ENCODE data around the gene LRRC8B. TPM values are rescaled to one million over a fixed set of nuclear protein-coding genes. Genes with fewer than 3 reads are reported as not detected.
"Not testable (repeated sequence)": the region's sequence is repeated elsewhere in the genome, so short reads cannot be mapped to it uniquely, and the experiment has no call there.

LRRC8B gene
- total RNA-seq, 1 experiment from 2014 or later = 9.7 TPM

DNA sequence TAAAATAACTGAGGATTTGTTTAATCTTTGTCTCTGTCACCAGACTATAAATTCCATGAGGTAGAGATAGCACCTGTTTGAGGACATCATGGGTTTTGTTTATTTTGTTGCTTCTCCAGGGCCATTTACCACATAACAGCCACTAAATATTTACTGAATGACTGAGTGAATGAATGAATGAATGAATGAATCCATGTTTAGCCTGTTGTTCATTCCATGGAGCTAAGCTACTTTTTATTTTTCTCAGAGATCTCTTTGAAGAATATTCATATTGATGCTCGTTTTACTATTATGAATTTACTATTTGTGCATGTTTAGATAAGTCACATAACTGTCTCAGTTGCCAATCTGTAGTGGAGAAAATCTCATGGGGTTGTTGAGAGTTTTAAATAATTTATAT is 17.7 kb downstream of the LRRC8B start:
- ChIA-PET CTCF (interaction anchor here (0.7 to 1.6 kb wide), 2 partner anchors 56 to 220 kb away, joined by 3 to 4 read pairs; no protein-coding TSS in a partner anchor), POLR2A (interaction anchor here (0.6 kb wide), 1 partner anchor 316 kb away, joined by 3 read pairs; no protein-coding TSS in a partner anchor)
- Mint-ChIP-seq H3K27me3 (ENCODE audit: insufficient read depth, unreplicated experiment) (no peaks in the 10 kb centered on the region), H3K9me3 (ENCODE audit: unreplicated experiment) (no peaks in the 10 kb centered on the region), H3K4me1 (ENCODE audit: insufficient read depth, unreplicated experiment) (peaks cover 23% of the 10 kb centered on the region), H3K4me3 (ENCODE audit: unreplicated experiment) (no peak overlapping the region), H3K36me3 (ENCODE audit: insufficient read depth, unreplicated experiment) (peaks cover 5% of the 10 kb centered on the region), H3K27ac (ENCODE audit: low read depth, unreplicated experiment) (no peak overlapping the region)
- intact Hi-C loops (cut with micrococcal nuclease) = no loop called here
- no peak for DNase-seq (ENCODE audit: unreplicated experiment)
- no TSS peak for BruUV-seq (replicated peaks)
- TF ChIP-seq, protein P1, sequence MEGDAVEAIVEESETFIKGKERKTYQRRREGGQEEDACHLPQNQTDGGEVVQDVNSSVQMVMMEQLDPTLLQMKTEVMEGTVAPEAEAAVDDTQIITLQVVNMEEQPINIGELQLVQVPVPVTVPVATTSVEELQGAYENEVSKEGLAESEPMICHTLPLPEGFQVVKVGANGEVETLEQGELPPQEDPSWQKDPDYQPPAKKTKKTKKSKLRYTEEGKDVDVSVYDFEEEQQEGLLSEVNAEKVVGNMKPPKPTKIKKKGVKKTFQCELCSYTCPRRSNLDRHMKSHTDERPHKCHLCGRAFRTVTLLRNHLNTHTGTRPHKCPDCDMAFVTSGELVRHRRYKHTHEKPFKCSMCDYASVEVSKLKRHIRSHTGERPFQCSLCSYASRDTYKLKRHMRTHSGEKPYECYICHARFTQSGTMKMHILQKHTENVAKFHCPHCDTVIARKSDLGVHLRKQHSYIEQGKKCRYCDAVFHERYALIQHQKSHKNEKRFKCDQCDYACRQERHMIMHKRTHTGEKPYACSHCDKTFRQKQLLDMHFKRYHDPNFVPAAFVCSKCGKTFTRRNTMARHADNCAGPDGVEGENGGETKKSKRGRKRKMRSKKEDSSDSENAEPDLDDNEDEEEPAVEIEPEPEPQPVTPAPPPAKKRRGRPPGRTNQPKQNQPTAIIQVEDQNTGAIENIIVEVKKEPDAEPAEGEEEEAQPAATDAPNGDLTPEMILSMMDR (IDR thresholded peaks at IDR 0.05; ENCODE audit: unreplicated experiment) = no peak

DNA sequence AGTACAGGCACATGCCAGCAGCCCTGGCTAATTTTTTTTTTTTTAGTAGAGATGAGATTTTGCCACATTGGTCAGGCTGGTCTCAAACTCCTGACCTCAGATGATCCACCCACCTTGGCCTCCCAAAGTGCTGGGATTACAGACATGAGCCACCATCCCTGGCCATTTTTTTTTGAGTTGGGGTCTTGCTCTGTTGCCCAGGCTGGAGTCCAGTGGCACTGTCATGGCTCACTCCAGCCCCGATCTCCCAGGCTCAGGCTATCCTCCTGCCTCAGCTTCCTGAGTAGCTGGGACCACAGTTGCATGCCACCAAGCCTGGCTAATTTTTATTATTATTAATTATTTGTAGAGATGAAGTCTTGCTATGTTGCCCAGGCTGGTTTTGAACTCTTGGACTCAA is 19.0 kb downstream of the LRRC8B start:
- H3K27ac Mint-ChIP-seq (ENCODE audit: low read depth, unreplicated experiment); H3K27me3 Mint-ChIP-seq (ENCODE audit: insufficient read depth, unreplicated experiment); H3K9me3 Mint-ChIP-seq (ENCODE audit: unreplicated experiment); H3K4me3 Mint-ChIP-seq (ENCODE audit: unreplicated experiment); H3K36me3 Mint-ChIP-seq (ENCODE audit: insufficient read depth, unreplicated experiment); DNase-seq (ENCODE audit: unreplicated experiment); POLR2A ChIA-PET; intact Hi-C loops (cut with micrococcal nuclease); BruUV-seq (replicated peaks): not testable (repeated sequence)
- CTCF ChIA-PET = interaction anchor here (0.7 to 1.6 kb wide), 2 partner anchors 55 to 352 kb away, joined by 4 to 5 read pairs; no protein-coding TSS in a partner anchor
- H3K4me1 Mint-ChIP-seq (ENCODE audit: insufficient read depth, unreplicated experiment) = peaks cover 28% of the 10 kb centered on the region

DNA sequence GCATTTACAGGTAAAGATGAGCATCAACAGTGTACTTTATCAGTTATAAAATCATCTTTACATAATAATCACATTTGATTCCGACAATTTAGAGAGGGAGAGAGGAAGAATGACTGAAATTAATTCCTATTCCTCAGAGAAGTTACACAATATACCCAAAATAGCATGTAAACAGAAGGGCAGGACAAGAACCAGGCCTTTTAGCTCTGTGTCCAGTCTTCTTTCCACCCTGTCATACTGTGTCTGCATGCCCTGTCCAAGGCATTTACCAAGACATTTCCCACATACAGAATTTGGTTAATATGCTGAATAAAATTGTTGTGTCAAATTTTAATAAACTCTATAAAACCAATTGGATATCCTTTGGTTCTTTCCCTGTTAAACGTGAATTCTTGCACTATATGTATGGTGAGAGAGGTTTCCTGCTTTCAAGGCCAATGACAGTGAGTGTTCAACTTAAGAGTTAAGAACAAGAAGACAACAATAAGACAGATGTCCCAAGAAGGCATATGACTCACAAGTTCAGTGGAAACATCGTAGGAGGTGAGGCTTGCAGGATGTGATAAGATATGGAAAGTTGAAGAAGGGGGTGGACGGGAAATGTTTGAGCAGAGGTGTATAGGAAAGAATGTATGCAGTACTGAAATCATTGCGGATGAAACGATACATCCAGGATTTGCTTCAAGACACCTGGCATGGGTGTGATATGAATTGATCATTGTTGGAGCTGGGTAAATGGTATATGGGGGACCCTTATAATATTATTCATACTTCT is 20.8 kb downstream of the LRRC8B start:
- H3K27ac Mint-ChIP-seq (ENCODE audit: low read depth, unreplicated experiment) = peak overlapping the region; percentile 91
- TF ChIP-seq, protein P1 (IDR thresholded peaks at IDR 0.05; ENCODE audit: unreplicated experiment) = no peak
- intact Hi-C loops (cut with micrococcal nuclease) = loop anchor here (2.0 kb wide), 1 partner anchor 21 kb away; the partner anchor contains the start of gene LRRC8B
- DNase-seq (ENCODE audit: unreplicated experiment) = peak; percentile 64
- no peaks in the 10 kb centered on the region for H3K27me3 Mint-ChIP-seq (ENCODE audit: insufficient read depth, unreplicated experiment)
- no peaks in the 10 kb centered on the region for H3K9me3 Mint-ChIP-seq (ENCODE audit: unreplicated experiment)
- peaks cover 34% of the 10 kb centered on the region for H3K4me1 Mint-ChIP-seq (ENCODE audit: insufficient read depth, unreplicated experiment)
- POLR2A ChIA-PET = interaction anchor here (0.6 to 1.6 kb wide), 8 partner anchors 9 to 524 kb away, joined by 3 to 8 read pairs (median 4); no protein-coding TSS in a partner anchor
- no peak overlapping the region for H3K4me3 Mint-ChIP-seq (ENCODE audit: unreplicated experiment)
- CTCF ChIA-PET = interaction anchor here (0.7 kb wide), 1 partner anchor 64 kb away, joined by 3 read pairs; no protein-coding TSS in a partner anchor
- BruUV-seq (replicated peaks) = no TSS peak
- H3K36me3 Mint-ChIP-seq (ENCODE audit: insufficient read depth, unreplicated experiment) = peaks cover 5% of the 10 kb centered on the region

DNA sequence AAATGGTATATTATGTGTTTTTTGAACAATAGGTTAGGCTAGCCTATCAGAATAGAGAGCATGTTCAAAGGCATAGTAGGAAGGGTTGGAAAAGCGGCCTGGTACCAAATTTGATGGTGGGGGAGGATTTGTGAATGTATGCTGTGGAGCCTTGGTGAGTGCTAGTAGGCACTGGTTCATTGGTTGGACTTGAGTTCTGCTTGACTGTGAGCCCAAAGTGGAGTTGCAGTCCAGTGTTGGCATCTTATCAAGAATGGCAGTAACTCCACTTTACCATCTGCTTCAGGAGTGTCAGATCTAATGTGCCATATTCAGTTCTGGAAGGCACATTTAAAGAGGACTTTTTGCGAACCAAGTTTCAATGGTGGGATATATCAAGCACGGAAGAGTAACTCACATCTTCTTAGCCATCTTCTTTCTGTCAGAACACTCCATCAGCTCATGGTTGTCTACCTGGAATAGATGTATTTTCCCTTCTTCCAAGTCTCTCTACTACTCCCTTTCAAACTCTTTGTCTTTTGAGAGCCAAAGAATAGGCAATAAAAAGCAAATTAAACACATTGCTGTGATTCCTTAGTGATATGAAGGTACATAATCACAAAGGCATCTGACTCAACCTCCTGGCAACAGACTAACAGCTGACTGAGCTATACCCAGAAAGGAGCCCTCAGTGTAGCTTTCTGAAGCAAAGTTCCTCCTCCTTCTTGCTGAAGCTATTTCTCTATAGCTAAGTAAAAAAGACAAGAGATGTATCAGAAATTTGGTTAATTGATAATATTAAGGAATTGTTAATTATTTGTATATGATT is 21.7 kb downstream of the LRRC8B start:
- Mint-ChIP-seq H3K27me3 (ENCODE audit: insufficient read depth, unreplicated experiment) (no peaks in the 10 kb centered on the region), H3K4me3 (ENCODE audit: unreplicated experiment) (no peak overlapping the region), H3K4me1 (ENCODE audit: insufficient read depth, unreplicated experiment) (peaks cover 34% of the 10 kb centered on the region), H3K36me3 (ENCODE audit: insufficient read depth, unreplicated experiment) (peaks cover 5% of the 10 kb centered on the region), H3K27ac (ENCODE audit: low read depth, unreplicated experiment) (peak overlapping the region; percentile 91), H3K9me3 (ENCODE audit: unreplicated experiment) (no peaks in the 10 kb centered on the region)
- ChIA-PET CTCF (interaction anchor here (0.6 to 1.0 kb wide), 6 partner anchors 27 to 443 kb away, joined by 3 to 5 read pairs (median 4); no protein-coding TSS in a partner anchor), POLR2A (interaction anchor here (0.6 to 1.6 kb wide), 10 partner anchors 9 to 525 kb away, joined by 3 to 8 read pairs (median 4); no protein-coding TSS in a partner anchor)
- intact Hi-C loops (cut with micrococcal nuclease) = loop anchor here (2.0 kb wide), 1 partner anchor 21 kb away; the partner anchor contains the start of gene LRRC8B
- DNase-seq (ENCODE audit: unreplicated experiment) = peak; percentile 28
- BruUV-seq (replicated peaks) = no TSS peak
- TF ChIP-seq, protein P1 (IDR thresholded peaks at IDR 0.05; ENCODE audit: unreplicated experiment) = no peak

Measured in MCF 10A (cell line).